Activated T-helper 9 cell treated with anti-CD3 and anti-CD28 coated beads, Interleukin-2, amount 50 U/mL, for 16 hours (primary cell): ENCODE data around the gene ENAM.
A peak's percentile ranks its signal among the peaks of the same experiment; 100 is the strongest.
"Not testable (repeated sequence)": the region's sequence is repeated elsewhere in the genome, so short reads cannot be mapped to it uniquely, and the experiment has no call there.

Experiments
- DNase-seq: peaks from one replicate; pipeline ENCODE4 v3.0.0-alpha.2; 2020; ENCODE audit warnings: low read depth

Gene ENAM

DNA sequence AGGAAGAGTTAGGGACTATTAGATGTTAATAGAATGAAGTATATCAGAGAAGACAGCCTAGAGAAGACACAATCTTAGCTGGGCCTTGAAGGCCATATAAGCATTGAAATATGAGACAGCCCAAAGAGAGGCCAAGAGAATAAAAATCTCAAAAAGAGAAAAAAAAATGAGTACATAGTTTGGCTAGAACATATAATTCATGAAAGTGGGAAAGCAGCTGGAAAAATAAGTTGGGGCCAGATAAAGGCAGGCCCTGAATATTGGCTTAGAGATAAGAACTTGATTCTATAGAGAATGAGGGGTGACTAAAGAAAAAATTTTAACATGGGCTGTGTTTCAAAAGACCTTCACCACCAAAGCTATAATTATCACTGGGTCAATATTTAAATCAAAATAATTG is 52.4 kb downstream of the ENAM start:
- DNase-seq, result no peak

DNA sequence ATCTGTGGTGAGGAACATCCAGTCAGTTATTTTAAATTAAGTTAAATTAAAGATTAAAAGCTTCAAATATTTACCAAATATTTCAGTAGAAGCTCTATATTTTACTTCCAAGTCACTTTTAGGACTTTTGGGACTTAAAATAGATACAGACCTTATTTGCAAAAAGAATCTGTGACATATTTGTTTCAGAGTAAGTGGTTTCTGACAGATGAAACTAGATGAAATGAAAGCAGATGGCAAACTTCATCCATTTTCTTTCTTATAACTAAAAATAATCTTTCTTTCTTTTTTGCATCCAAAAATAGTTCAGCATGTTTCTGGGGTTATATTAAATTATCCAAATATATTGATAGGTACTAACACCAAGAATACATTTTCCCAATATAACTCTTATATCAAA is 53.2 kb downstream of the ENAM start:
- no peak for DNase-seq

DNA sequence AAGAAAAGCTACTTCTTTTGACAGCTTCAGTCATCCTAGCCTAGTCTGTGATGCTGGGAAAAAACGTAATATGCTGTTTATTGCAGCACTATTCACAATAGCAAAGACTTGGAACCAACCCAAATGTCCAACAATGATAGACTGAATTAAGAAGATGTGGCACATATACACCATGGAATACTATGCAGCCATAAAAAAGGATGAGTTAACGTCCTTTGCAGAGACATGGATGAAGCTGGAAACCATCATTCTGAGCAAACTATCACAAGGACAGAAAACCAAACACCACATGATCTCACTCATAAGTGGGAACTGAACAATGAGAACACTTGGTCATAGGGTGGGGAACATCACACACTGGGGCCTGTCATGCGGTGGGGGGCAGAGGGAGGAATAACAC is 53.6 kb downstream of the ENAM start:
- DNase-seq, result not testable (repeated sequence)

DNA sequence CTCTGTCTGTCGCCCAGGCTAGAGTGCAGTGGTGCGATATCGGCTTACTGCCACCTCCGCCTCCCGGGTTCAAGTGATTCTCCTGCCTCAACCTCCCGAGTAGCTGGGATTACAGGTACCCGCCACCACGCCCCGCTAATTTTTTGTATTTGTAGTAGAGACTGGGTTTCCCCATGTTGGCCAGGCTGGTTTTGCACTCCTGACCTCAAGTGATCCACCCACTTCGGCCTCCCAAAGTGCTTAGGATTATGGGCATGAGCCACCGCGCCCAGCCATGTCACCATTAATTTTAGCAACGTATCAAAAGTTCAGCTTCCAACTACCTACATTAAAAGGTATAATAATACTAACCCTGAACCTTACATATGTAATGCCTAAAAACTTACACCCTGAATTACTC is 58.8 kb downstream of the ENAM start:
- no peak for DNase-seq

DNA sequence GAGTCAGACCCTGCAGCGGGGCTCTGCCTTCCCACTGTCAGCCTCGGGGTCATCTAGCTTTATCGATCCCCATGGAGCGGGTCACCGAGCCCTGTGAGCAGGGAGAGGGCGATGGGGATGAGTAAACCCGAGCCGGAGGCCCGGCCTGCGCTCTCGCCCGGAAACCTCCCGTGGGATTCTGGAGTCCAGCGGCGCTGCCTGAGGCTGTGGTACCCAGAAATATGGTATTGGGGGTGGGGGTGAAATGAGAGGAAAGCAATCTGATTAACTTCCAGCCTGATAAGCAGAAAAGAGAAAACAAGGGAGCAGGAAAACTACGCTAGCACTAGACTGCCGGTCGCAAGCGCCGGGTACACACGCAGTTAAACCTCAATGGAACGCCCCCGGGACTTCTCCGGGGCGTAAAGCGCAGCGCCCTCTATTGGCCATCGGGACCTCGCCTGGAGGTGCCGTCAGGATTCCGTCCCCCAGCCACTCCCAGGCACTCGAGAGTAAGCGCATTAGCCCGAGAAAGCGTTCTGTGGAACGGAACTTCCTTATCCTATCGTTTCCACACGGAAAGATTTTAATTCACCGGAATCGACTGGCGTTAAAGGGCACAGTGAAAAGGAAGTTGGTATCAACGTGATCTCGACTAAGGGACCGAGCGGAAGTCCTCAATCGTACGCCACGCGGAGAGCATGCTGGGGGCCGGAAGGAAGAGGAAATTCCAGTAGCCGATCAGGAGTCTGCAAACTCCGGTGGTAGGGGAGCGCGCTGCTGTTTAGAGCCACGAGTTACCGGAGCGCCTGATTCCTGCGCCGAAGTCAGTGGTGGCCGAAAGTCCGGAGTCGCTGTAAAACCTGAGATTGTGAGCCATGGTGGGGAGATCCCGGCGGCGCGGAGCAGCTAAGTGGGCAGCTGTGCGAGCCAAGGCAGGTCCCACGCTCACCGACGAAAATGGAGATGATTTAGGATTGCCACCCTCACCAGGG is 59.6 kb downstream of the ENAM start, which contains the start of gene UTP3:
Gene UTP3 (plus strand): TSS at position 712 of the 974 bp plus-strand sequence. CDS start 146 bp downstream, at position 858.
- peak; percentile 89 for DNase-seq

DNA sequence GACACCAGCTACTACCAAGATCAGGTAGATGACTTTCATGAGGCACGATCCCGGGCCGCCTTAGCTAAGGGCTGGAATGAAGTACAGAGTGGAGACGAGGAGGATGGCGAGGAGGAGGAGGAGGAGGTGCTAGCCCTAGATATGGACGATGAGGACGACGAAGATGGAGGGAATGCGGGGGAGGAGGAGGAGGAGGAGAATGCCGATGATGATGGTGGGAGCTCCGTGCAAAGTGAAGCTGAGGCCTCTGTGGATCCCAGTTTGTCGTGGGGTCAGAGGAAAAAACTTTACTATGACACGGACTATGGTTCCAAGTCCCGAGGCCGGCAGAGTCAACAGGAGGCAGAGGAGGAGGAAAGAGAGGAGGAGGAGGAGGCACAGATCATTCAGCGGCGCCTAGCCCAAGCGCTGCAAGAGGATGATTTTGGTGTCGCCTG is 60.3 kb downstream of the ENAM start:
- DNase-seq, result no peak

DNA sequence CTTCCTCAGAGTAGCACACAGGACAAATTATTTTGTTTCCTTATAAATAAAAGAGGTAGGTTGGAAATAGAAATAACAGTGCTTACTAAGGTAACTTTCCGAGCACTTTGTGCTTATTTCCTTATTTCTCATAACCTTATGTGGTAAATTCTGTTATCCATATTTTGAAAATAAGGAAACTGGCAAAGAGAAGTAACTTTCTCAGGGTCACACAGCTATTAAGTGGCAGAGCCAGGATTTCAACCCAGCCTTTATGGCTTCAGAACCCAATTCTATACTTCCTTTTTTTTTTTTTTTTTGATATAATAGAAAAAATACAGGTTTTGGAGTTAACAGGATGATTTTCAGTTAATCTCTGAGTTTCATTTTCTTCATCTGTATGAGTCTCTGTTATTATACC is 63.1 kb downstream of the ENAM start:
- DNase-seq, result no peak

DNA sequence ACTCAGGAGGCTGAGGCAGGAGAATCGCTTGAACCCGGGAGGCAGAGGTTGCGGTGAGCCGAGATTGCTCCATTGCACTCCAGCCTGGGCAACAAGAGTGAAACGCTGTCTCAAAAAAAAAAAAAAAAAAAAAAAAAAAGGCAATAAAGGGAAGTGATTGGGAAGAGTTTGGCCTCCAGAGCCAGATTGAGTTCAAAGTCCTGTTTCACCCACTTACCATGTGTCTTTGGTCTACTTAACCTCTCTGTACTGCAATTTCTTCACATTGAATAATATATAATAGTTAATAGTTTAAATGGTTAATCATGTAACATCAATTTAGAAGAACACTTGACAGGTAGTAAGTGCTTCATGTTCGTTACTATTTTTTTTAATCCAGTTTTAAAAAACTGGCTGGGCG is 66.1 kb downstream of the ENAM start:
- DNase-seq, result not testable (repeated sequence)
